RWPE1 (cell line): ENCODE results near the gene RTRAF.

ENCODE experiments used
- CTCF ChIA-PET: fragments of 350-600 bp; sonication (Branson Sonifier 250); formaldehyde crosslinking; extraction: SDS; loops from one replicate; lab custom pipeline; 2021; lab: Yijun Ruan, JAX
- POLR2A ChIA-PET: fragments of 400-600 bp; formaldehyde crosslinking; extraction: SDS; loops from one replicate; lab custom pipeline; 2020; ENCODE audit warnings: antibody characterized with exemption; ENCODE audit not compliant: low non-redundant PET; lab: Yijun Ruan, JAX
- DNase-seq: peaks from one replicate; pipeline ENCODE4 v3.0.0; 2012; ENCODE audit warnings: low spot score
- H3K27ac ChIP-seq: fragments of 450-650 bp; 2 replicates; pipeline ENCODE4 v1.5.1; 2017
- CTCF ChIP-seq: fragments of 450-650 bp; conservative IDR thresholded peaks from 2 replicates; pipeline ENCODE4 v1.5.1; 2017; ENCODE audit warnings: low read depth, mild to moderate bottlenecking

Gene RTRAF

GRCh38 chr14:52013984-52014600 lies 24.7 kb downstream of the RTRAF start:
- DNase-seq, result no peak
- CTCF ChIA-PET, result interaction anchor here (1.3 kb wide), 1 partner anchor 18 kb away, joined by 5 read pairs; no protein-coding TSS in a partner anchor
- POLR2A ChIA-PET, result no interaction called here
- no peak for TF ChIP-seq CTCF
- no peak overlapping the region for H3K27ac ChIP-seq

- H3K27ac ChIP-seq, result no peak overlapping the region
- CTCF ChIA-PET, result interaction anchor here (1.3 kb wide), 1 partner anchor 19 kb away, joined by 5 read pairs; no protein-coding TSS in a partner anchor
- DNase-seq, result no peak
- TF ChIP-seq CTCF, result no peak
- POLR2A ChIA-PET, result no interaction called here
Observed at GRCh38 chr14:52014601-52015267, 25.4 kb downstream of the RTRAF start.

- H3K27ac ChIP-seq, result no peak overlapping the region
- no peak for TF ChIP-seq CTCF
- DNase-seq, result no peak
- ChIA-PET CTCF (interaction anchor here (0.6 to 1.3 kb wide), 2 partner anchors 19 to 1627 kb away, joined by 4 to 5 read pairs; no protein-coding TSS in a partner anchor), POLR2A (no interaction called here)
Observed at GRCh38 chr14:52015411-52016030, 26.2 kb downstream of the RTRAF start.

GRCh38 chr14:52018252-52018651 lies 28.9 kb downstream of the RTRAF start:
- DNase-seq, result no peak
- CTCF ChIA-PET, result interaction anchor here (0.5 kb wide), 1 partner anchor 1278 kb away, joined by 3 read pairs; no protein-coding TSS in a partner anchor
- H3K27ac ChIP-seq, result no peak overlapping the region
- no peak for TF ChIP-seq CTCF
- POLR2A ChIA-PET, result no interaction called here

GRCh38 chr14:52018970-52019369 lies 29.6 kb downstream of the RTRAF start:
- DNase-seq, result no peak
- ChIA-PET CTCF (no interaction called here), POLR2A (no interaction called here)
- no peak overlapping the region for H3K27ac ChIP-seq
- TF ChIP-seq CTCF, result no peak

GRCh38 chr14:52020161-52020714 lies 30.9 kb downstream of the RTRAF start:
- POLR2A ChIA-PET, result no interaction called here
- CTCF ChIA-PET, result no interaction called here
- H3K27ac ChIP-seq, result no peak overlapping the region
- no peak for DNase-seq
- no peak for TF ChIP-seq CTCF
